Esophagus mucosa (tissue), 1 donor: ENCODE data around the gene CSRP3. TPM values are rescaled to one million over a fixed set of nuclear protein-coding genes. Genes with fewer than 3 reads are reported as not detected.
A peak's percentile ranks its signal among the peaks of the same experiment; 100 is the strongest.

ENCODE experiments used
- ATAC-seq: fragments of 200-7000 bp; cut with Tn5 transposase; one replicate; pipeline ENCODE4 v1.9.1; 2020
- total RNA-seq: library from RNA; stranded (reverse); gene quantifications from one replicate; pipeline ENCODE4 v1.2.4, GENCODE V29; 2023
- donor health status: DM: yes; HTN: yes; CAD: no.

The CSRP3 gene
- total RNA-seq, 1 donor from 2014 or later, result not detected

DNA sequence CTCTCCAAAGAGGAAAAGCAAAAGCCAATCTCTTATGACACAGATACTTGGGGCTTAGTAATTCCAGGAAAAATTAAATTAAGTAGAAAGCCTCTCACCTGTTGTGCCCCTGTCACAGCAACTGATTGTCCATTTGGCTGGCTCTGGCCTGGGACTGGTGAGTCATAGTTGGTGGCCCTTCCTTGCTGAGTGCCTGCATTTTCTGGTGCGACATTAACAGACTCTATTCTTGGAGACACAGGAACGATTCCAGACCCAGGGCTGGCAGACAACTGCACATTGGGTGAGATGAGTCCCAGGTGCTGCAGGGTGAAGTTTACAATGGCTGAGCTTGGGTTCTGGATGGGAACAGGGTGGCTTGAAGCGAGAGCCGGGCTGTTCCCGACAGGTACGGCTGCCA, 23.3 kb upstream of the CSRP3 start:
- ATAC-seq, result no peak

DNA sequence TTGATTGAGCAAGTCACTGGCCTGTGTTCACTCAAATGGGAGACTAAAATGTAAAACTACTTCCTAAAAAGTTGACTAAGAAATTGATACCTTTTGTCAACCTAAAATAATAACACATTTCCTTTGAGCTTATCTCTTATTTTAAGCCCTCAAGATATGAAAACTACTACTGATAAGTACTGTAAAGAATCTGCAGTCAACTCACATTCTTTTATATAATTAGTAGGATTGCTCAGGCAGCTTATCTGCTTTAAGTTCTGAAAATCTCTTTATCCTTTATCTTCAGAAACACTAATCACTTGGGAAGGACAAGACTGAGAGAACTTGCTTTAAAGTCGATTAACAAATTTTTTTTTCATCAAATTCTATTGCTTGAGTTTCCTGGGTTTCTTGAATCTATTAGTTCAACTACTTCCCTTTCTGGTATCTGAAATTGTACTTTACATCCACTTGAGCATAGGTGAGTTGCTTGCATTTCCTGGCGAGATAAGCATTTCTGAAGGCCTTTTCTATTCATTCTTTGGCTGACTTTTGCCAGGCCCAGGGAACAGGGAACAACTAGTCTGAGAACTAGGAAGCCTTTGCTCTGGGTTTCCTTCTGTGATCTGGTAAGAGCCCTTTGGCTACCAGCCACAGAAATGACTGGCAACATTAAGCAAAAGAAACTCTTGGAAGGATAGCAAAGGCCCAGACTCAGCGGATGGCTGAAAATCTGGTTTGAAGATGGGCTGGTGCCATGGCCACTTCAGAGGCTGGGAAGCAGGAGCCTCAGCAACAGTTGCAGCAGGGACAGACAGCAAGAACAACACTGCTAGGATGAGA, 19.3 kb upstream of the CSRP3 start:
- peak; percentile 24 for ATAC-seq

DNA sequence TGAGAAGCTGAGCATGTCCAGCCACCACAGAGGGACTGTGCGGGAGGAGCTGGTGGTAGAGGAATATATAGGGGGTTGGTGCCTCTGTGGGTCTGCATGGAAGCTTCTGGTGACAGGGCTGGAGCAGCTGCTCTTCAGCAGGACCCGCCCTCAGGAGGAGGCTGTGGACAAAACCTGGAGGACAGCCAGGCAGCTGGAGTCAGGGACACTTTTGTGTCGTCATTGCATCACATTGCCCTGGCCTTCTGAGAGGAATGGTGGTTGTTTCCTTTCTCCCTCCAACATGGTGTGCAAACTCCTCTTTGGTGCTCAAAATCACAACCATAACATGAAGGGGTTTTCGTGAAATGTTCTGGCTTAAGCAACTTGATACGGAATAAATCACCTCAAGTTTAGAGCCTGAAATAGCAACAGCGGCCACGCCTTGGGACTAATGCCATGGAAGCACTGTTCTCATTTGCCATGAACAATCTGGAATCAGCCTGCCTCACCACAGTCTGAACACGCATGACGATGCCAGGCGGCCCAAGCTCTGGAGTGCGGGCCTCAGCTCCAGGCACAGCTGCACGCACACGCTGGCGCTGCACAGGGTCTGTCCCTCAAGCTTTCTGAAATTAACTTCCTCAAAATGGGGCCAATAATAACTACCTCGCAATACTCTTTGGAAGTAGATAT, 17.1 kb upstream of the CSRP3 start:
- peak; percentile 81 for ATAC-seq

DNA sequence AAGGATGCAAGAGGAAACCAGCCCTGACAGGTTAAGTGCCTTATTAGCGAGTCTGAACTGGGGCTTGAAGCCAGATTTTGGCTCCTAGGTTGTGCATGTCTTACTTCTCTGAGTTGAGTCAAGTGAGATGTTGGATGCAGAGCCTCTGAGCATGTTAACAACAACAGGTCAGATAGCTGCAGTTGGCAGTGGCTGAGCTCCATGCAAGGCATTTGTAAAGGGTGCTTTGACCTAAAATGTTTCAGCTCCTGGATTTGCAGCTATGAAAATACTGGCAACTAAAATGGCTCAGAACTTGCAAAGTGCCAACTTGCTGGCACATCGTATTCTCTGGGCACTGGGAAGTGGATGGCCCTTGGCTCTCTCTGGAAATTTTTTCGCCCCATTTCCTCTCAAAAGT, 16.4 kb upstream of the CSRP3 start:
- ATAC-seq, result peak; percentile 52

DNA sequence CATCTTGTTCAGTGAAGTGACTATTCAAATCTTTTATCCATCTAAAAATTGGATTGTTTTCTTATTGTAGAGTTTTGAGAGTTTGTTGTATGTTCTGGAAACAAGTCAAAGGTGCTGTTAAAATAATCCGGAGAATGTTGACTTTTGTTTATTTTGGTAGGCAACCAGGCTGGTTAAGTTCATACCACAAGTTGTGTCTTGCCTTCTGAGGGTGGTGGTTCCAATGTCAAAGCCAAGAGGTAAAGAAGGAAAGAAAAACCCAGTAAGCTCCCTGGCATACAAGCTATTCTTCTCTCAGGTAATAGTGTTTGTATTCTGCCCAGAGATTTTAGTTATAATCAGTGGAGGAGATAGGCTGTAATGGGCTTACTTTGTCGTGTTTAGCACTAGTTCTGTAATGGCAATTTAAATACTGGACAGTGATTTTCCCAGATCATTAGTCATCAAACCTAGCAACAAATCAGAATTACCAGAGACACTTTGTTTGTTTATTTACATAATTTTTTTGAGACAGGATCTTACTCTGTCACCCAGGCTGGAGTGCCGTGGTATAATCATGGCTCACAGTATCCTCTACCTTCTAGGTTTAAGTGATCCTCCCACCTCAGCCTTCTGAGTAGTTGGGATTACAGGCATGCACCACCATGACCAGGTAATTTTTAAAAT, 15.1 kb upstream of the CSRP3 start:
- ATAC-seq, result peak; percentile 81

DNA sequence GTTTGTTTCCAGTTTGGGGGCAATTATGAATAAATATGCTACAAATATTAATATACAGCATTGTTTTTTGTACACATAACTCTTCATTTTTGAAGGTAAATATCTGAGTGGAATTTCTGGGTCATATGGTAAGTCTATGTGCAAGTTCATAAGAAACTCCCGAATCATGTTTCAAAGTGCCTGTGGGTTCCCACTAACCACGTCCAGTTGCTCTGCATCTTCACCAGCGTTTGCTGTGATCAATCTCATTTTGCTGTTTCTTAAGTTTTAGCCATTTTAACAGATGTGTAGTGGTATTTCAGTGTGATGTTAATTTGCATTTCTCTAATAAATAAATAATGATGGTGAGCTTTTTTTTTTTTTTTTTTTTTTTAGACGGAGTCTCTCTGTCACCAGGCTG, 14.2 kb upstream of the CSRP3 start:
- no peak for ATAC-seq

DNA sequence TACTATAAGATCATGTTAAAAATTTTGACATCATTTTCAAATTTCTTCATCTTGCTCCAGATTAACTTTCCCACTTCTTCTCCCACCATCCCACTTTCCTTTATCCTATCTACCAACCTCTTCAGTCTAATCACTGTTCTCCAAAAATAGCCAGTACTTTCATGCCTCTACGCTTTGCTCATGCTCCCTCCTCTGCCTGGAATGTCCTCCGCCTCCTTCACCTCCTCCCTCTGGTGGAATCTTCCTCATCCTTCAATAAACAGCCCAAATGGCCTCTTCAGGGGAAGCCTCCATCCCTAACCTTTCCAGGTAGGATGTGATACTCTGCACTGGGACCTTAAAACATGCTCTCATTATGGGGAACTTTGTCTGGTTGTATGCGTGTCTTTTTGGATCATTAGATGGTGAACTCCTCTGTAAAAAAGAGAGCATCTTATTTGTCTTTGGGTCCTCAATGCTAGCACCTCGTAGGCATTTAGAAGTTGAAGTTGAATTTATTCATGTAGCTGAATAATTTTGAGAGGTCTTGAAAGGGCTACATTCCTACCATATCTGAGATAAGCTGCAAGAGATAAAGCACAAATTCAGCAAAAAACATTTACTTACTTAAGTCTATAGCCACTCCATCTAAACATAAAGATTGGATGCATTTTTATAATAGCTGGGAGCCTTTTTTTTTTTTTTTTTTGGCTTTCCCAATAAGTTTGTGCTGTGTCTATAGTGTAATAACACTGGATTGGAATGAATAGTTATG, 8.0 kb upstream of the CSRP3 start:
- ATAC-seq, result no peak

DNA sequence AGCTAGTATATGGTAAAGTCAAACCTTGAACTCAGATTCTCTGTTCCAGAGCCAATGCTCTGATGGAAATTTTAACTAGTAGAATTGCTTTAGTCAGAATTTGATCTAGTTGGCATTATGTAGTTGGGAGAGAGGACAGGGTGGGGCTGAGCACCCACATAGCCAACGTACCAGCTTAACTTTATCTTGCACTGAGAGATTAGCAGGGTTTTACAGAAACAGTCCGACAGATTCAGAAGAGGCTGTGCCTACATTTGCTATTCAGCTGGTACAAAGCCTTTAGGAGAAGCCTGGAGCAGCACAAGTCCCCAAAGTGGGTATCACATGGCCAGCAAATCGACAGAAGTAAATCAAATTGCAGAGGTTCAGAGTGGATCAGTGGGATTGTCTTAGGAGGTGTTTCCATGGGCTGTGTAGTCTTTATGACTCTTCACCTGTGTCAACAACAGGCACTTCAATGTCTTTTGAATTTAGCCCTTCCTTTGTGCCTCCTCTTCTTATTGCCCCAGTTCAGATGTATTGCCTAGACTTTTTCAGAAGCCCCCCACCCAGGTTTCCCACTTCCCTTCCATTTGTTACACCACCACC, 7.3 kb upstream of the CSRP3 start:
- no peak for ATAC-seq

DNA sequence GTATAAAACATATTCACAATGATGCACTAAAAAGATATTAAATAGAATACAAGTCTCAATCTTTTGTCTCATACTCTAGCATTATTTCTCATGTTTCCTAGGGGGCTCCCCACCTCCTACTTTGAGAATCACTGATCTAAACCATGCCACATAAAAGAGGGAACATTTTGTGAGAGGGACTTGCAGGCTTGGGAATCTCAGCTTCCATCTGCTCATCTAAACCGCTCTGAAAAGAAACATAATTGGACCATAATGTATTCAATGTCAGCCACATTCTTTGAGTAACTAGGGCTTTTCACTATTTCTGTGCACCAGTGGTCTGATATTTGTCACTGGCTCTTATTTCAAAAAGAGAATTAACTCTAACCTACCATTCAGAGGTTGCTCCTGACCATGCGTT, 6.4 kb upstream of the CSRP3 start:
- ATAC-seq, result no peak

DNA sequence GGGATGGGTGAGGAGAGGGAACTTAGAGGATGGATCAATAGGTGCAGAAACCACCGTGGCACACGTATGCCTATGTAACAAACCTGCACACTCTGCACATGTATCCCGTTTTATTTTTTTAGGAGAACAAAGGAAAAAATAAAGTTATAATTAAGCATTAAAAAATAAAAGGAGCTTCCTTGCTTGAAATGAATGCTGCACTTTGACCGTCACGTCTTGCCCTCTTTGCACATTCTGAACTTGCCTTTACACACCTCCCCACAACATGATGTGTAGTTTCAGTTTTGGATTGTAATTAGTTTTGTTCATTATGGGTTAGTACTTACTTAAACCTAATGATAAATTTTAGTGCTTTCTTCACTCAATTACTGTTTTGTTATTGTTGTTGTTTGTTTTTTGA, 3.1 kb upstream of the CSRP3 start:
- ATAC-seq, result no peak

DNA sequence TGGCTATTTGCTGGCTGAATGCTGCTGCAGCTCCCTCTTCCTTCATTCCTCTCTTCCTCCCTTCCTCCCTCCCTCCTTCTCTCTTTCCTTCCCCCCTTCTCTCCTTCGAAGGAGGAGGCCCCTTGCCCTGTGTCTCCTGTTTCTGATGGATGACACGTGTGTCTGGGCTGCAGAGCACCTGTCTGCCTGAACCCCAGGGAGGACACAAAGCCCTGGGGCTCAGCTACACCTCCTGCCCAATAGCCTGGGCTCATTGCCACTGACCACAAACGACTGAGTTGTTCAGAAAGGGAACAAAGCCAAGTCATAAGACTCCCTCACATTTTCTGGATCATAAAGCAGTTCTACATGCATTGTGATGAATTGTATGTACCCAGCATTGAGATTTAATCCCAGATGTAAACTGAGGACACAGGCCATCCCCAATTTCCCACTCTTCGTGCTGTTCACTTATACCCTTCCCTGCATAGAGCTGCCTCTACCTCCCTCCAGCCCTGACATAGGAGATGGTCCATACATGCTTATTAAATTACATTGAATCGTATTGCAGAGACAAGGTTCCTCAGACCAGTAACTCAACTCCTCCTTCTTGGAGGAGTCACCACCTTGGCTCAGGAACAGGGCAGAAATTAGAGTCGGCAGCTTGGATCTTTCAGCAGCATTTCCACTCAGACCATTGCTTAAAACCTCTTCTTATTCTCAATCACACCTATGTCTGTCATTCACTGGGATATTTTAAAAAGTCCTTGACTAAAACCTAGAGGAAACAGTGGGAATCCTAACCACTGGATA, 1.2 kb downstream of the CSRP3 start:
- ATAC-seq, result no peak

DNA sequence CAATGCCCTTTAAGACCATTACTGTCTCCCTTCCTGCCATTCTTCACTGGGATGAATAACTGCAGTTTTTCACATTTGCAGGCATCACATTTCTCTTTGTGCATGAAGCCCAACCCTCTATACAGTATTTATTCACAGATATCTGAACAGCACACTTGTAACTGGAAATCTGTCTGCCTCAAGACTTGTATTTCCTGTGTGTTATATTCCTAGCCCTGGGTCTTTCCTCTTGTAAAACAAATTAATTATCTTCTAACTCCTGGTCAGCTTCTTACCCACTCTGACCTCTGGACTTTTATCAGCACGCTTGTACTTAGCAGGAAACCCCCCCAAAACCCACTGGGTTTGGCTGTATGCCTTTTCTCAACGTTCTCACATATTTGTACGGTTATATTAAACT, 2.0 kb downstream of the CSRP3 start:
- ATAC-seq, result no peak

DNA sequence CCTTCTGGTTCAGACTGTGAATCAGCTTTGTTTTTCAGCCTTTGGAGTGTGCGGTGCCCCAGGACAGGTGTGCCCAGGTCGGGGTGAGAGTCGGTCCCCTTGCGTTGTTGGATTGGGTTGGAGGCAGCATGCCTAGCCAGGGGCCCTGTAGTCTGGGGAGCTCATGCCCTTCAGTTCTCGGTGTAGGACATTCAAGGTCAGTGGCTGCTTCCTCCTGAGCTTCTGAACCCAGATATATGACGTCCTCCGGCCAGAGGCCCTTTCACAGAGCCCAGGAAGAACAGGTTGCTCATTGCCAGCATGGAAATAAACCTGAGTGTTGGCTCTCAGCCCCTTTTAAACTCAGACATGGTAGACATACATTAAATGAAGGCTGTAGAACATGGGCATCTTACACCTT, 2.7 kb downstream of the CSRP3 start:
- ATAC-seq, result no peak

DNA sequence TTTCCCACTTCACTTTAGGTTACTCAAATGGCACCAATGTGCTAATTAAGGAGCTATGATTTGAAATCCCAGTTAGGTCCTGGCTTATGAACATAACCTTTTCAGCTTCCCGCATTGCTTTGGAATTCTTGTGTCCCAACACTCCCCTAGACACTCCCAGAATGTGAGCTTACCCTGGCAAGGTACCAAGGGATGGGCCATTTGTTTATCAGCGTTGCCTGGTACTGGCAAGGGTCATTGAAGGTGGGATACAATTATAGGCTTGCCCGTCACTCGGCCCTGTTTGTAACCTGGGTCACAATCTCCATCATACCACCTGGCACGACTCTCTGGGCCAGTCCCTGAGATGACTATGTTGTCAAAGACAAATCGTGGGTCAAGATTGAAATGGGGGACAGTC, 5.4 kb downstream of the CSRP3 start:
- ATAC-seq, result no peak

DNA sequence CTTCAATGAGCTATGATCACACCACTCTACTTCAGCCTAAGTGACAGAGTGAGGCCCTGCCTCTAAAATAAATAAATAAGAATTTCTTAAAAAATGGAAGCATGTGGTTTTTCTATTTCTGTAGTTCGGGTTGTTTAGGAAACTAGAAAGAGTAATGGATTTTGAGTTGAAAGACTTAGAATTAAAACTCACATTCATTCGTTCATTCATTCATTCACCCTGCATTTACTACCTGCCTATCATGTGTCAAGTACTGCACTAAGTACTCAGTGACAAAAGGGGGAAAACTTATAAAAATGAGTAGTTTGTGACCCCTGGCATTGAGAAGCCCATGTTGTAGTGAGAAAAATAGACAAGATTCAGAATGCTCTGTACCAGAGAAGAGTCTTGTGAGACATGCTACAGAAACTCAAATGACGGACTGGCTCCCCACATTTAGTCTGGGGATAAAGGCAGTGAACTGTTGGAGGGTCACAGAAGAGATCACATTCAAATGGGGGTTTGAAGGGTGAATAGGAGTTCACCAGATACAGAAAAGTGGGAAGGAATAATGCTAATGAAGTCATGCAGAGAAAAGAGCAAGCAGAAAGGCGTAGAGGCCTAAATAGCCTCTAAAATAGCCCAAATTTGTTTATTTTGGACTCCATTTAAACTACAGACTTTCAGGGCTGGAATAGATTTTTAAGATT, 7.0 kb downstream of the CSRP3 start:
- ATAC-seq, result no peak

DNA sequence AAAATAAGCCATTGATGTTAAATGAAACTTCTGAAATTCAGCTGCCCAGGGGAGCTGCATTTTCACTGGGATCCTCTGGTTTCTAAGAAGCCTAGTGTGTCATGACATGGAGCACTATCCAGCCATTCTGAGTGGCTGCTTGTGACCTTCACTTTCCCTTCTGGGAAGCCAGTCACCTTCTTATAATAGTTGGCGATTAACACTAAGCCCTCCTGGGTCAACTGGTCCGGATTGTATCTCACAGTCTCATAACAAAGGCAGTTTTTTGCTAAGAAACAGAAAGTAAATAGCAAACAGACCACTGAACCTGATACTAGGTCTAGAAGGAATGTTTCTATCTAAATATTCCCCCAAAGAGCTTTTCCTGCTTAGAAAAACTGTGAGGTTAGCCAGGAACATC, 7.9 kb downstream of the CSRP3 start:
- no peak for ATAC-seq

DNA sequence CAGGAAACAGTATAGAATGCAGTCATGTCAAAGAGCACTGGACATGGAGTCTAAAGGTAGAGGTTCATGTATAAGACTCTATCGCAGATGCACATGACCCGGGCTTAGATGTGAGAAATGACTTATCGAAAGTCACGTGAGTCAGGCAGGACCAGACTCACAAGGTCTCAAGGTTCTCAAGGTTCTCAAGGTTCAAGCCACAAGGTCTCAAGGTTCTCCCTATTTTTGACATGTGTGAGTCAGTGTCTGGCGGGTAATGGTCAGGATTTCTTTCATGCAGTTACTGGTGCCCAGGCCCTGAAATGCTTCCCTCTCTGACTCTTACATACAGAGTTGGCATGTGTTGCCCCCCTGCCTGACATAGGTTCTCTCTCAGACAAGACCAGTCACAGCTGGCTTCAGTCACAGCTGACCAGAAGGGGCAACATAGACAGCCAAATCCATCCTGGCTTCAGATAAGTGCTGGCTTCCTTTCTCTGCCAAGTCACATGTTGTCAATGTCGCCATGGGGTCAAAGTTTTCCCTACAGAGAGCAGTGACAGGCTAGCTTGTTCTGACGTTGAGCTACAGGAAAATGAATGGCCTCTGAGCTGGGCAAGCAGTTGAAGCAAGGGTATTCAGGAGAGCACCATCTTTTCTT, 10.1 kb downstream of the CSRP3 start:
- no peak for ATAC-seq

DNA sequence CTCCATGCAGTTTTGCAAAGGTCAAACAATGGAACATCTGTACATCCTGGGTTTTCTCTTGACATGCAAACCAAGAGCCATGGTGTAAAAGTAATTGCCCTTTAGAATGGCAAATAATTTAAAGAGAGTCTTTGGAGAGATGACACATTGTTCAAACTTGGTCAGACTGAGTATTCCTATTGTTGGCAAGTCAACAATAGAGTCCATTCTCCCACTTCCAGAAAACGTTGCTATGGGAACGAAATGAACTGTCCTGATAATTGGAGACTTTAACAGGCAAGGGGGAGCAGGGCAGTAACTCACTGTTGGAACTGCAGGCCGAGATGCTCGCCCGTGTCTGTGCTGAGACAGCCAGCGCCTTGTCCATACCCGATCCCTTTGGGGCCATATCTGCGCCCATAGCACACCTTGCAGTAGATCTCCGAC, 13.9 kb downstream of the CSRP3 start:
- no peak for ATAC-seq

DNA sequence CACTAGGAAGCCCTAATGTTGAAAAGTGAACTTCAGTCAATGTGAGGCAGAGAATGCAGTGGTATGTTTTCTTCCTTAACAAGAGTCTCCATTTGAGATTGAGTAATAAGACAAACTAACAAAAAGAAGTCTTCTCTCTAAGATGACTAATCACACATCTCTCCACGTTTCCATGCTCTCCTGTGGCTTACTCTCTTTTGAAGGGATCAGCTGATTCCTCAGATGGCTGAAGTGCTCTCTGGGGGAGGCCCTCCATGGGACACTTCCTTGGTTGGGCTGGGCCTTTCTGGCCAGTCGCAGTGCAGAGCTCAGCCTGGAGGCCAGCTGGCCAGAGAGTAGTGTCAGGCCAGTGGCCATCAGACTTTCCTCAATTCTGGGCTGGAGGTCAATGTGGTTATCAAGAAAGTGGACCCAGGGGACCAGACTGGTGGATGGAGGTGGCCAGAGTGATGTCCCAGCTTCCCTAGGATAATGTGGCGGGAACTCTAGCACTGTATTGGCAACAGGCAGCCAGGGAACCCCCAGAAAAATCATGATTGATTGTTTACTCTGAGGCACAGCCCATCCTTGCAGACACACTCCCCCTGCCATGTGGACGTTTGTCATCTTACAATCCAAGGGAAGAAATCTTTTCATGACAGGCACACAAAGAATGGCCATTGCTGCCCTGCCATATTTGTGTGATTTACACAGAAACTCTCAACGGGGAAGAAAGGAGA, 14.5 kb downstream of the CSRP3 start:
- no peak for ATAC-seq

DNA sequence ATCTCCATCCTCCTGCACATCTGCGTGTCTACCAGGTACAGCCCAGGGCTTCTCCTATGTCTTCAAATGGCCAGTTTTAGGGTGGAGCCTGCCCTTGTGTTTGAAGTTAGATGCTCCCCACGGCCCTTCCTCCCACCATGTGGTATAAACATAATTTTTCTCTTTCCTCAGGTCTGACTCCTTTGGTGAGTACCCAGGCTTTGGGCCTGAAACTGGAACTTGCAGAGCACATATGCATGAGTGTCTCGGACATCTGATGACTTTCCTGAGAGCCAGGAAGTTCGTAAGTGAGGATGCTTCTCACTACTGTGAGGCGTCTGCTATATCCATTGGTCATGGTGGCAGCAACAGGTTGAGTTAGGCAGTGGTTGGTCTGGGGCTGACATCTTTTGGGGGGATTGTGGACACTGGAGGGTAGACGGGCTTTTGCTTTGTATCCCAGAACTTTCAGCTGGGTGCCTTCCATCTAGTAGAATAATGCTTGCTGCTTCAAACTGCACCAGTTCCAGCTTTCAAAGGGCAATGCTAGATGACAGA, 16.2 kb downstream of the CSRP3 start:
- ATAC-seq, result no peak
